ENCODE results near the gene GPC3. TPM values are rescaled to one million over a fixed set of nuclear protein-coding genes. Genes with fewer than 3 reads are reported as not detected.

The GPC3 gene
- total RNA-seq, 1 experiment from 2014 or later = not detected

DNA sequence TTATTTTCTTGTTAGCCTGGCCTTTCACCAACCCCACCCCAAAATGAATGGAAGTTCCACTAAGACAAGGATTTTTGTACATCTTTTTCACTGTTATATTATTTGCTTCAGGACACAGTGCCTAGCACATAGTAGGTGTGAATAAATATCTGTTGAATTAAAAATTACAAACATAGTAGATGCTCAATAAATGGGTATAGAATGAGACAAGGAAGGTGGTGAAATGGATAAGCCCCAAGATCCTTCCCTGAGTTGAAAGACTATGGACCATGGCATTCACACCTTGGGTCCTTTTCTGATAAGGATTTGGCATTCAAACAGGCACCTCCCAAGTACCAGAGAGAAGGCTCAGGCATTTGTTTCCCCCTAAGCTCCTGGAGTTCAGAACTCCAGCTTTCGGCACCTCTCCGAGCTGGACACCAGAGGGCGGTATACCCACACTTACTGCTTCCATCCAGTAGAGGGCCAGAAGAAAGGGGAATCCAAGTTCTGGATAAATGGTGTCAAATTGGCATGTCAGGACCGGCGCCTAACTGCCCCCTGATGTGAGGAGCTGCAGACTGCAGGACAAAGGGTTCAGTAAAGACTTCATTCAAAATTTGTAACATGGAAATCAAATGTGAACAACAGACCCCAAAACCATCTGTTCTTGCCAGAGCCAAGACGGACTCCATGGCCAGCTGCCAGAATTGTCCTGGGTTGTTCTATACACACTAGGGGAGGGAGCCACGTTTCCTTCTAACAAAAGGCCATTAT lies 193.0 kb downstream of the GPC3 start:
- Histone ChIP-seq H3K27ac (no peak overlapping the region), H3K9me2 (ENCODE audit: insufficient read depth) (no peaks in the 10 kb centered on the region), H2AFZ (no peak overlapping the region), H3F3A (ENCODE audit: insufficient read depth, low read depth) (no peaks in the 10 kb centered on the region), H3K36me3 (ENCODE audit: low read depth) (no peaks in the 10 kb centered on the region), H3K4me2 (peak overlapping the region; percentile 44), H4K20me1 (ENCODE audit: insufficient read depth) (no peaks in the 10 kb centered on the region), H3K4me3 (no peak overlapping the region), H3K4me1 (replicated peaks; ENCODE audit: insufficient read depth) (no peaks in the 10 kb centered on the region), H3K27me3 (ENCODE audit: insufficient read depth, low read depth) (no peaks in the 10 kb centered on the region), H3K9me3 (ENCODE audit: insufficient read depth, low read depth) (no peaks in the 10 kb centered on the region), H3K79me2 (ENCODE audit: low read depth) (no peaks in the 10 kb centered on the region)
- no TSS peak for BruUV-seq (replicated peaks)
- intact Hi-C loops (cut with micrococcal nuclease; ENCODE audit: unreplicated experiment) = loop anchor here (2.0 to 5.0 kb wide), 3 partner anchors 130 to 604 kb away; no protein-coding TSS in a partner anchor
- ChIA-PET CTCF (interaction anchor here (0.6 to 1.5 kb wide), 5 partner anchors 13 to 706 kb away, joined by 3 to 7 read pairs (median 3); no protein-coding TSS in a partner anchor), POLR2A (ENCODE audit: unreplicated experiment) (no interaction called here)
- TF ChIP-seq EZH2 (IDR thresholded peaks at IDR 0.05; ENCODE audit: low read depth) = no peak
- TF ChIP-seq CTCF (conservative IDR thresholded peaks at IDR 0.05) = peak; percentile 96
- DNase-seq = peak; percentile 60 to 61

GRCh38 chrX:133789829-133790228 lies 195.6 kb downstream of the GPC3 start:
- CTCF ChIA-PET = no interaction called here

DNA sequence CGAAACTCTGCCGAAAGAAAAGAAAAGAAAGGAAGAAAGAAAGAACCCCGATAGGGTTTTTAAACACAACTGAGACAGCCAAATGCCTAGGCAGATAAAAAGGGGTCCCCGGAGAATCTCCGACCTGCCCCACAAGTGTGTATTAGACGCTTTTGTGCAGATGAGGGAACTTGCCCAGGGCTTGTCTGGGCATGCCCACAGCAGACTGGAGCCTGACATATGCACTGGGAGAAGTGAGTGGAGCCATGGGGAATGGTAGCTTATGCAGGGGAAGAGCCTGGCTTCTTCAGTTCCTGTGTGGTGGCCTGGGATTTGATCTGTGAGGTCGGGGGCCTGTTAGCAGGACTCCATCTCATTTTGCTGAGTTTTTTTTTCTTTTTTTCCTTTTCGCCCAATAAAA lies 199.0 kb downstream of the GPC3 start:
- no peaks in the 10 kb centered on the region for H3K27me3 ChIP-seq (ENCODE audit: insufficient read depth, low read depth)
- no peaks in the 10 kb centered on the region for H3K9me3 ChIP-seq (ENCODE audit: insufficient read depth, low read depth)
- POLR2A ChIA-PET (ENCODE audit: unreplicated experiment) = no interaction called here
- intact Hi-C loops (cut with micrococcal nuclease; ENCODE audit: unreplicated experiment) = no loop called here
- no peaks in the 10 kb centered on the region for H3K36me3 ChIP-seq (ENCODE audit: low read depth)
- H3K4me2 ChIP-seq = no peak overlapping the region
- CTCF ChIA-PET = no interaction called here
- H3F3A ChIP-seq (ENCODE audit: insufficient read depth, low read depth) = no peaks in the 10 kb centered on the region
- no peaks in the 10 kb centered on the region for H3K4me1 ChIP-seq (replicated peaks; ENCODE audit: insufficient read depth)
- TF ChIP-seq CTCF (conservative IDR thresholded peaks at IDR 0.05) = no peak
- no peak for TF ChIP-seq EZH2 (IDR thresholded peaks at IDR 0.05; ENCODE audit: low read depth)
- no peak overlapping the region for H2AFZ ChIP-seq
- H3K4me3 ChIP-seq = no peak overlapping the region
- H4K20me1 ChIP-seq (ENCODE audit: insufficient read depth) = no peaks in the 10 kb centered on the region
- no TSS peak for BruUV-seq (replicated peaks)
- DNase-seq = no peak
- no peaks in the 10 kb centered on the region for H3K9me2 ChIP-seq (ENCODE audit: insufficient read depth)
- no peak overlapping the region for H3K27ac ChIP-seq
- H3K79me2 ChIP-seq (ENCODE audit: low read depth) = no peaks in the 10 kb centered on the region

More at GRCh38 chrX:133789829-133790228, 195.6 kb downstream of the GPC3 start:
- H3K27ac ChIP-seq = no peak overlapping the region
- intact Hi-C loops (cut with micrococcal nuclease; ENCODE audit: unreplicated experiment) = loop anchor here (5.0 kb wide), 1 partner anchor 237 kb away; no protein-coding TSS in a partner anchor
- no peaks in the 10 kb centered on the region for H3F3A ChIP-seq (ENCODE audit: insufficient read depth, low read depth)
- no peaks in the 10 kb centered on the region for H3K9me3 ChIP-seq (ENCODE audit: insufficient read depth, low read depth)
- POLR2A ChIA-PET (ENCODE audit: unreplicated experiment) = no interaction called here
- H4K20me1 ChIP-seq (ENCODE audit: insufficient read depth) = no peaks in the 10 kb centered on the region
- no peaks in the 10 kb centered on the region for H3K27me3 ChIP-seq (ENCODE audit: insufficient read depth, low read depth)
- H3K4me1 ChIP-seq (replicated peaks; ENCODE audit: insufficient read depth) = no peaks in the 10 kb centered on the region
- H3K4me3 ChIP-seq = no peak overlapping the region
- H3K79me2 ChIP-seq (ENCODE audit: low read depth) = no peaks in the 10 kb centered on the region
- no peak overlapping the region for H3K4me2 ChIP-seq
- H3K36me3 ChIP-seq (ENCODE audit: low read depth) = no peaks in the 10 kb centered on the region
- DNase-seq = no peak
- no TSS peak for BruUV-seq (replicated peaks)
- H3K9me2 ChIP-seq (ENCODE audit: insufficient read depth) = no peaks in the 10 kb centered on the region
- no peak overlapping the region for H2AFZ ChIP-seq
- no peak for TF ChIP-seq CTCF (conservative IDR thresholded peaks at IDR 0.05)
- no peak for TF ChIP-seq EZH2 (IDR thresholded peaks at IDR 0.05; ENCODE audit: low read depth)
